ENCODE results near the gene DCDC1.

- TF ChIP-seq CTCF (conservative IDR thresholded peaks at IDR 0.05) (no peak), EZH2 (IDR thresholded peaks at IDR 0.05; ENCODE audit: low read depth) (no peak)
These were observed 458.3 kb downstream of the DCDC1 start for GRCh38 chr11:30911247-30911646.
